GM21723 (cell line): Measurements from ENCODE around the gene CRTC1.

Source experiments
- ATAC-seq: cut with Tn5 transposase; IDR thresholded peaks from one replicate; pipeline ENCODE4 v1.9.1; 2021; ENCODE audit warnings: mild to moderate bottlenecking, moderate library complexity; ENCODE audit not compliant: unreplicated experiment

The CRTC1 gene

DNA sequence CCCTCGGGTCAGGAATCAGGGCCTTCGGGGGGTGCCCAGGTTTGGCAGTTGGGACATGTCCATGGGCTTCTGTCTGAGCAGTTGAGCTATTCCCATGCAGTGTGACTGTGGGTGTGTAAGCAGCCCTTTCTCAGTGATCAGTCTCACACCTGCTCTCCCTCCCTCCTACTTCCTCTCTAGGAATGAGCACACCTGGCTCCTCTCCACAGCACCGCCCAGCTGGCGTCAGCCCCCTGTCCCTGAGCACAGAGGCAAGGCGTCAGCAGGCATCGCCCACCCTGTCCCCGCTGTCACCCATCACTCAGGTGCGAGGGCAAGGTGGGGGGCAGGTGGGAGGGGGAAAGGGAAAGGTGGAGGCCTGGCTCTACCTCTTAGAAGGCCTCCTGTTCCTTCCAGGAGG lies 81.7 kb downstream of the CRTC1 start:
- no peak for ATAC-seq

GRCh38 chr19:18768046-18768771 lies 84.7 kb downstream of the CRTC1 start:
- ATAC-seq, result no peak

DNA sequence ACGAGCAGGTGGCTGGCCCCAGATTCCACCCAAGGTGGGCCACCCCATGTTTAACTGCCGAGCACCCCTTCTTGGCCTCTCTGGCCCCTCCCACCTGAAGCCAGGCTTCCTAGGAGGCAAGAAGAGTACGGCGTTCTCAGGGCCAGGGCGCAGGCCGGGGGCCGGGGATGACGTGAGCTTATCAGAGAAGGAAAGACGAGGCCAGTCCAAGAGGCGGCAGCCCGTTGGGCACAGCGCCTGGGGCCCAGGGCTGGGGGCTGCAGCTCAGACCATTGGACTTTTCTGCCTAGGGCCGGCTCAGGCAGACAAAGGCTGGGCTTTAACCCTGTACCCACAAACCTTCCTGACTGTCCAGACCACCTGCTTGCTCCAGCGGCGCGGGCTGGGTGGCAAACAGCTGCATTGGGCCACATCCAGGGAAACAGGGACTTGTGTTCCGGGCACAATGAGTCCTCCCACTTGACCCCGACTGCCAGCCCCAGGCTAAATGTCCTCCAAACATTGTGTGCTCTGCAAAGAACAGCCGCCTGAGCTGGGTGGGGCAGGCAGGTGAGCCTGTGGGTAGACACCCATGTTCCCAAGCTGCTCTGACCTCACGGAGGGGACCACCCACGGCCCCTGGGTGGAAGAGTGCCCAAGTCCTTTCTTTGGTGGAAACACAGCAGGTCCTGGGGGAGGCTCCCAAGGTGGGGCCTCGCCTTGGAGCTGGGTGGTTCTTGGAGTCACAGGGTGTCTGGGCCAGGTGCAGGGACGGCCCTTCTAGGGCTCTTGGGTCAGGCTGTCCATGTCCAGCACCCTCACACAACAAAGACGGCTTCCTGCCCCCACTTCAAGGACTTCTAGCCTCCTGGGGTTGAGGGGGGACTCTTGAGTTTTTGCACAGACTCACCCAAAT lies 85.8 kb downstream of the CRTC1 start:
- ATAC-seq, result no peak

GRCh38 chr19:18769989-18770528 lies 86.6 kb downstream of the CRTC1 start:
- no peak for ATAC-seq

DNA sequence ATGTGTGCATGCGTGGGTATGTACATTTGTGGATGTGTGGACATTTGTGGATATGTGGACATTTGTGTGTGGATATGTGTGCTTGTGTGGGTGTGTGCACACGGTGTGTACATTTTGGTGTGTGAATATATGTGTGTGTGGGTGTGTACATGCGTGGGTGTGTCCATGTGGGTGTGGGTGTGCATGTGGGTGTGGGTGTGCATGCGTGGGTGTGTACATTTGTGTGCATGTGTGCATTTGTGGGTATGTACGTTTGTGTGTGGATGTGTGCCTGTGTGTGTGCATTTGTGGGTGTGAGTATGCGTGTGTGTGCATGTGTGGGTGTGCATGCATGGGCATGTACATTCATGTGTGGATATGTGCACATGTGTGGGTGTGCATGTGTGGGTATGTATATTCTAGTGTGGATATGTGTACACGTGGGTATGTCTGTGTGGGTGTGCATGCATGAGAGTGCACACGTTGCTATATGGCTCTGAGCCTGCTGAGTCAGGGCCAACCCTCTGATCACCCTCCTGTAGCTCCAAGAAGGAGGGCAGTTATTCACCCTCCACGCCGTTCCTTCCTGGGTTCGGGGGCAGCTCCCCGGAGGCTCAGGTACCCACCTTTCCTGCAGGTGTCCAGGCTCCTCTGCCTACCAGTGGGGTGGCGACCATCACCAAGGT lies 87.3 kb downstream of the CRTC1 start:
- no peak for ATAC-seq

GRCh38 chr19:18771328-18772242 lies 88.1 kb downstream of the CRTC1 start:
- ATAC-seq, result no peak

DNA sequence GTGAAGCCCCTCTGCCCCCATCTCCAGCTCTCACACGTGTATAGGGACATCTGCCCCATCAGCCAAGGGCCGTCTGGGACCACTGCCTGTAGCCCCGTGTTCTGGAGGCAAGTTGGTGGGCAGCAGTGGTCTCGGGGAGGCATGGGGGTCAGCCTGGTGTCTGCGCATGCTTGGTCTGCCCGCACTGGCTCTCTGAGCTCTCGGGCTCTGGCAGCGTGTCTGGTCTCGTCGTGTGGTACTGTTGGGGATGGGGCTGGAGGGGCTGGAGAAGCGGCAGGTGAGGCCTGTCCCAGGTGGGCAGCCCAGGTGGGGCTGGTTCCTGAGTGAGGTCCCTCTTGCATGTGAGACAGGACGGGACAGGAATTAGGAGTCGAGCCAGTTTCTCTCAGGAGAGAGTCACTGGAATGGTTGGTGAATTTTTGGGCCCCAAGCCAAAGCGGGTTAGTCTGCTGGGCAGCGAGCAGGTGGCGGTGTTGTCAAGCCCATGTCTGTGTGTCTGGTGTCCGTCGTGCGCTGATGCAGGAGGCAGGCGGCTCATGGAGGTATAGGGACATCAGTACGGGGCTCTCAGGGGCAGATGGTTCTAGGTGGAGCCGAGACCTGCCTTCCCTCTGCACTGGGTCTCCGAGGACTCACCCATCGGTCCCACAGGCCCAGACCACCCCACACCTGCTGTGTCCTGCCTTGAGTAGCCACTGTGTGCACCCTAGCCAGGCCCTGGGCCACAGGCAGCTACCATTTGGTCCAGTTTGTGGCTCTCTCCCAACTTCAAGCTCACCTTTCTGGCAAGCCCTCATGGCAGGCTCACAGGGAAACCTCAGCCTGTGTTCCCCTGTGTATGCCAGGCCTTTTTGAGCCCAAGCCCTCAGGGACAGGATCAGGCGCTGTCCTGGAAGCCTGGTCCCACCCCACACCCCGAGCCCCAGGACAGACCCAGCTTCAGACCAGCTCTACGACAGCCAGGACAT lies 89.4 kb downstream of the CRTC1 start:
- ATAC-seq, result no peak

- ATAC-seq, result no peak
Observed at GRCh38 chr19:18773682-18774081, 90.2 kb downstream of the CRTC1 start.

DNA sequence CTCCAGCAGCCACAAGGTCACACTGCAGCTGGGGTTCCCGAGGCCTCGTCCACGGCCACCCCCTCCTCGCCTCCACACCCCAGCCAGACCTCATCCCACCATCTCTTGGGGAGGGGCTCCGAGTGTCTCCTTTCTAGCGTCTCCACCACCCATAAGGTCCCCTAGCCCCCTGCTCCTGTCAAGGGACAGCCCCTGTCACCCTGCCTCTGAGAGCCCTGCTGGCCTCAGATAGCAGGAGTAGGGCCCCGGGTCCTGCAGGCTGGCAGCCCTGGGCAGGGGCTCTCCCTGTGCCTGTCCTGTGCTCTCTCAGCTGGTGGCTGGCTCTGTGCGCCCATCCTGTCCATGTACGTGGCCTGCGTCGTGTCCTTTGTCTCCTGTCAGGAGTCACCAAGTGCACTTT lies 90.6 kb downstream of the CRTC1 start:
- ATAC-seq, result no peak

DNA sequence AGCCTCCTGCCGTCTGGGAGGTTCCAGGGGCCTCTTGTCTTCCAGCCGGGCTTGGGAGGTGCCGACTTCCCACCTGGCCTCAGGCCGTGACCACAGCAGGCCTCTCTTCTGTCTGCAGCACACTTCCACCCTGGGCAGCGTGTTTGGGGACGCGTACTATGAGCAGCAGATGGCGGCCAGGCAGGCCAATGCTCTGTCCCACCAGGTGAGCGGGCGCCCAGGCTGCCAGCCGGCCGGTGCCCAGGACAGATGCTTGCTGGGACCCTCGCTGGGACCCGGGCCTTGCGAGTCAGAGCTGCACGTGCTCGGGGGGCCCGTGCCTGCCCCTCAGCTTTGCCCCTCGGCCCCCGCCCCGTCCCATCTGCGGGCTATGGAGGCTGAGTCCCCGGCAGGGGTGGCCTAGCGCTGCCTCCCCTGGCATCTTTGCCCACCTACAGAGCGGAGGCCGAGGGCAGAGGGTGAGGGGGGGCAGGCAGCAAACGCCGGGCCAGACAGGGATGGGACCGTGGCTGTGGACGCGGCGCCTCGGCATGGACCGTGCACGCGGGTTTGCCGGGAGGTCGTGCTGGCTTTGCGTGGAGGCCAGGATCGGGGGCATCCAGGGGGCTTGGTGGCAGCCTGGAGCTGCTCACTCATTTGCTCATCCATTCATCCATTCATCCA lies 91.4 kb downstream of the CRTC1 start:
- ATAC-seq, result no peak

DNA sequence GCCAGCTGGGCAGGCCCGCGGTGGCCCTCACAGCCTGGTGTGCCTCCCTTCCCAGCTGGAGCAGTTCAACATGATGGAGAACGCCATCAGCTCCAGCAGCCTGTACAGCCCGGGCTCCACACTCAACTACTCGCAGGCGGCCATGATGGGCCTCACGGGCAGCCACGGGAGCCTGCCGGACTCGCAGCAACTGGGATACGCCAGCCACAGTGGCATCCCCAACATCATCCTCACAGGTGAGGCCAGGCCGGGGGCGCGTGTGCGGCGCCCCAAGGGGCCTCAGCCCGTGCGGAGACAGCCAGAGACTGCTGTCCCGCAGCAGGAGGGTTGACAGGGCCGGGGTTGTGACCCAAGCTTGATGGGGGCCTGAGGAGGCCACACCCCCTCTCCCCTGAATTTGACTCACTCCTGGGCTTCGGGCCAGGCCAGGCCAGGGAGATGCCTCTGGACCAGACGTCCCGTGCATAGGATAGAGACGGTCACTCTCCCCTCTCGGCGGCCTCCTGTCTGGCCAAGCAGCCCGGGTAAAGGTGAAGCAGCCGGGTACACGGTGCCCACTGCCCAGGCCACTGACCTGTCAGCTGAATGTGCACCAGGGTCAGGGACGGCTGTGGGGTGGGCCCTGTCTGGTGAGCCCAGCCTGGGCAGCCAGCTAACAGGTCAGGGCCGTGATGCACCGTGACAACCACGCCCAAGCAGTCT lies 92.3 kb downstream of the CRTC1 start:
- no peak for ATAC-seq

GRCh38 chr19:18776288-18776594 lies 92.8 kb downstream of the CRTC1 start:
- no peak for ATAC-seq

DNA sequence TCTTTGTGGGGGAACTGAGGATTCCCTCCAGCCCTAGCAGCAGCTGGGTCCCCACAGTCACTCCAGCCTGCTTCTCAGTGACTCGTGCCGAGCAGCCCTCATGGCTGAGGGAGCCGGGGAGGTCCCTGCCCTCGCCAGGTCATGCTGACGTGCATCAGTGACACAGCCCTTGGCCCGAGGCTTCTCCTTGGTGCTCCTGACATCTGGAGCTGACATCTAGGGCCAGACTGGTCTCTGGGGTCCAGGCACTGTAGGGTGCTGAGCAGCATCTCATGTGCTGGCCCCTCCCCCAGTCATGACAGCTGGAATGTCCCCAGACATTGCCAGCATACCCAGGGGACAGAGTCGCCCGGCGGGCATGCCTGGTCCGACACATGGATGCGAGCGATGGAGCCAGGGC lies 93.3 kb downstream of the CRTC1 start:
- ATAC-seq, result no peak

GRCh38 chr19:18777301-18778075 lies 94.0 kb downstream of the CRTC1 start:
- ATAC-seq, result no peak

GRCh38 chr19:18778076-18778389 lies 94.6 kb downstream of the CRTC1 start:
- no peak for ATAC-seq

DNA sequence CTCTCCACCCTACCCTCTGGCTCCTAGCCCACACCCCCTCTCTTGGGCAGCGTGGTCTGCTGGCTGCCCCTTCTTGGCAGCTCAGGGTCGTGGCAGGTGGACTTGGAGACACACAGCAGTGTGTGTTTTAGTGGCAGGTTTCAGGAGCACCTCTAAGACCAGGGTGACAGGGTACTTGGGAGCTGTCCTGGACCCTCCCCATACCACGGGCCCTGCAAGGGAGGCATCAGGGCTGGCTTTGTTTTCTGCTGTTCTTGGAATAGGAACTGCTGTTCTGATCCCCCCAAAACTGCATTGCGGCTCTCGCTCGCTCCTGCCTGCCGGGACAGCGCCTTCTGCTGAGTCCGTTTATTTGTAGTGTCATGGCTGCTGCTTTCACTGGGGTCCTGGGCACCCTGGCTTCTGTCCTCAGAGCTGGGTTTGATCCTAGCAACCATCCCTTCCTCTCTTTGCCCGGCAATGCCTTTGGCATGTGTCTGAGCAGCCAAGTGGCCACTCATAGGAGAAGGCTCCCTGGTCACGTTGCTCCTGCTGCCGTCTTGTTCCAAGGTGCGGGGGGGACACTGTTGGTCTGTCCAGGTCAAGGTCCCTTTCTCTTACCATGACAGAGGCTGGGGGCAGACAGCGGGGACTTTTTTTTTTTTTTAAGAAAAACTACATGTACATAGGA lies 95.5 kb downstream of the CRTC1 start:
- no peak for ATAC-seq

- no peak for ATAC-seq
Observed at GRCh38 chr19:18780081-18780480, 96.6 kb downstream of the CRTC1 start.
